ENCODE results near the gene RAVER1.

- TF ChIP-seq POLR2A (IDR thresholded peaks at IDR 0.05) (no peak), CTCF (IDR thresholded peaks at IDR 0.05) (no peak), EP300 (IDR thresholded peaks at IDR 0.05) (no peak)
These were observed 53.4 kb downstream of the RAVER1 start for GRCh38 chr19:10279737-10280442.

All from tibial nerve (tissue), 4 donors.